SK-N-SH (cell line): ENCODE data around the gene ST6GALNAC2. TPM values are rescaled to one million over a fixed set of nuclear protein-coding genes. Genes with fewer than 3 reads are reported as not detected.
"Not testable (repeated sequence)": the region's sequence is repeated elsewhere in the genome, so short reads cannot be mapped to it uniquely, and the experiment has no call there.

ENCODE experiments used
- CTCF ChIA-PET: fragments of 300-600, 350-600 bp; formaldehyde crosslinking; extraction: SDS; loops from one replicate; lab custom pipeline; 2021; lab: Yijun Ruan, JAX
- POLR2A ChIA-PET: fragments of 350-600 bp; sonication (Branson Sonifier 250); formaldehyde crosslinking; extraction: SDS; loops from one replicate; lab custom pipeline; 2020; ENCODE audit warnings: antibody characterized with exemption, inconsistent platforms; lab: Yijun Ruan, JAX
- DNase-seq: peaks from one replicate; pipeline ENCODE4 v3.0.0; 2012
- H2AFZ ChIP-seq: fragments of 200-600 bp; sonication (generic); 2 replicates; pipeline ENCODE4 v1.8.1; 2016; ENCODE audit warnings: antibody characterized with exemption, mild to moderate bottlenecking, low read depth
- H3F3A ChIP-seq: fragments of 200-600 bp; sonication (generic); replicated peaks from 2 replicates; pipeline ENCODE3; 2016; ENCODE audit warnings: antibody characterized with exemption, mild to moderate bottlenecking; ENCODE audit not compliant: insufficient read depth
- H3K27ac ChIP-seq, 2 experiments: fragments of 200-500 bp in 1 of 2; fragments of 200-600 bp in 1 of 2; sonication (Bioruptor generic) in 1 of 2; sonication (generic), shearing (Covaris generic) in 1 of 2; 2 replicates each; pipeline versions ENCODE4 v1.5.1 to v1.6.1; 2014 to 2016; ENCODE audit warnings: low read depth in 2 of 2, inconsistent platforms in 1 of 2, low read length in 1 of 2, mild to moderate bottlenecking in 1 of 2, mixed read lengths in 1 of 2
- H3K27me3 ChIP-seq: fragments of 200-600 bp; sonication (generic), shearing (Covaris generic); 2 replicates; pipeline ENCODE4 v1.6.1; 2016; ENCODE audit warnings: mixed run types; ENCODE audit not compliant: insufficient read depth
- H3K36me3 ChIP-seq, 2 experiments: fragments of 200-500 bp in 1 of 2; fragments of 200-600 bp in 1 of 2; sonication (Bioruptor generic) in 1 of 2; sonication (generic) in 1 of 2; replicated peaks in 1 of 2; 2 replicates each; pipeline versions ENCODE3 to v1.5.1; 2014 to 2016; ENCODE audit warnings: low read length in 1 of 2, mild to moderate bottlenecking in 1 of 2; ENCODE audit not compliant: insufficient read depth in 2 of 2, control insufficient read depth in 1 of 2
- H3K4me1 ChIP-seq, 2 experiments: fragments of 200-500 bp in 1 of 2; fragments of 200-600 bp in 1 of 2; sonication (Bioruptor generic) in 1 of 2; sonication (generic), shearing (Covaris generic) in 1 of 2; 2 replicates each; pipeline versions ENCODE4 v1.5.1 to v1.6.1; 2014 to 2016; ENCODE audit warnings: low read depth in 1 of 2, low read length in 1 of 2, mixed run types in 1 of 2; ENCODE audit not compliant: insufficient read depth in 2 of 2, control insufficient read depth in 1 of 2
- H3K4me2 ChIP-seq: fragments of 200-600 bp; sonication (generic), shearing (Covaris generic); 2 replicates; pipeline ENCODE4 v1.6.1; 2017; ENCODE audit warnings: mixed run types
- H3K4me3 ChIP-seq, 2 experiments: fragments of 200-500 bp in 1 of 2; fragments of 200-600 bp in 1 of 2; sonication (Bioruptor generic) in 1 of 2; sonication (generic), shearing (Covaris generic) in 1 of 2; 2 replicates each; pipeline versions ENCODE4 v1.5.1 to v1.8.1; 2014 to 2016; ENCODE audit warnings: low read depth in 2 of 2, inconsistent platforms in 1 of 2, low read length in 1 of 2, mild to moderate bottlenecking in 1 of 2, mixed read lengths in 1 of 2, moderate library complexity in 1 of 2
- H3K79me2 ChIP-seq: fragments of 200-600 bp; sonication (generic); 2 replicates; pipeline ENCODE4 v1.8.1; 2017; ENCODE audit warnings: mild to moderate bottlenecking; ENCODE audit not compliant: insufficient read depth
- H3K9ac ChIP-seq: fragments of 200-600 bp; sonication (generic); 2 replicates; pipeline ENCODE4 v1.6.1; 2017; ENCODE audit warnings: mixed run types
- H3K9me2 ChIP-seq: fragments of 200-600 bp; sonication (generic); 2 replicates; pipeline ENCODE4 v1.6.1; 2017; ENCODE audit warnings: mixed run types
- H3K9me3 ChIP-seq: fragments of 200-600 bp; sonication (generic); 2 replicates; pipeline ENCODE4 v1.6.1; 2017; ENCODE audit warnings: mixed run types, mild to moderate bottlenecking, moderate library complexity
- H4K20me1 ChIP-seq: fragments of 200-600 bp; sonication (generic); 2 replicates; pipeline ENCODE4 v1.6.1; 2017; ENCODE audit warnings: mild to moderate bottlenecking, mixed run types; ENCODE audit not compliant: insufficient read depth
- FOXM1 ChIP-seq: IDR thresholded peaks from 2 replicates; pipeline ENCODE4 v1.4.0; 2012; ENCODE audit warnings: low read depth, mild to moderate bottlenecking
- TCF12 ChIP-seq: IDR thresholded peaks from 2 replicates; pipeline ENCODE4 v1.4.0; 2012
- WGBS: methylation state at CpG from one replicate; pipeline ENCODE4 v1.1.6; 2017; ENCODE audit warnings: low lambda C conversion rate; 5-methylcytosine and 5-hydroxymethylcytosine counted together
- polyA plus RNA-seq, 3 experiments: library from polyadenylated mRNA; depleted of rRNA; stranded (reverse); fragments of >200 nt; gene quantifications; 2 replicates each; pipeline ENCODE4 v1.2.3, GENCODE V29; 2012

The ST6GALNAC2 gene
- polyA plus RNA-seq, 1 of the 3 experiments (the other 2 are of a cell fraction), result 0.94 TPM

DNA sequence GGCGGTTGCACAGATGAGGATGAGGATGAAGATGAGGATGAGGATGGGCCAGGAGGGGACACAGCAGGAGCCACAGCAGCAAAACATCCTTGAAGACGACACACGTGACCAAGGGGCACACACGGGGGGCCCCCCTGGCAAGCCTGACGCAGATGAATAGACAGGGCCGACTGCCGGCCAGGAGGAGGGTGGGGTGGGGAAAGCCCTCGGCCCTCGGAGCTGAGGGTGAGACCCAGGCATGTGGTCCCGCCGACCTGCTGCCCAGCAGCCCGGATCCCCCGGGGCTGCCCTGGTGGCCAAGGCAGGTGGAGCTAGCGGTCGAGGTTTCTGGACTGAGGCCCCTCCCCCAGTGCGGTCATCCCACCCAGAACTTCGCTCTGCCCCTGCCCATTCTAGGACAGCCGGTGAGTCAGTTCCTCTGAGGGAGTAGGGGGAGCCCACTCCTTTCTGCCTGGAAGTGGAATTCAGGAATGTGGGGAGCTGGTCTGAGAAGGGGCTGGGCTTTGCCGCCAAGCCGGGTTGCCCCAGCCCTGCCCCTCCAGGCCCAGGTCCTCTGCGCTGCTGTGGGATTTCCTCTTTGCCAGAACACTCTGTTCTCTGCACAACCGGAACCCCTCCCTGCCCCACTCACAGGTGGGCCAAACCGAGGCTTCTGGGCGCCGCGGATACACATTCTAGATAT is 58.1 kb downstream of the ST6GALNAC2 start:
- peak; percentile 71 for DNase-seq
- ChIA-PET CTCF (interaction anchor here (0.6 to 12.4 kb wide), 16 partner anchors 7 to 419 kb away, joined by 3 to 309 read pairs (median 8); partner anchors contain the start of genes AANAT, CYGB and PRCD), POLR2A (interaction anchor here (0.9 to 11.2 kb wide), 4 partner anchors 8 to 24 kb away, joined by 4 to 245 read pairs (median 6); partner anchors contain the start of gene PRCD)
- peak overlapping the region in 1 of 2 experiments; percentile 89; a peak in 2 of 4 replicates for H3K27ac ChIP-seq
- no peak overlapping the region for H3K4me3 ChIP-seq
- H3K9ac ChIP-seq, result no peak overlapping the region
- H3K4me2 ChIP-seq, result no peak overlapping the region
- H3K27me3 ChIP-seq, result no peaks in the 10 kb centered on the region
- TF ChIP-seq TCF12 (peak; percentile 14; the same call in 1 of the 2 replicates), FOXM1 (no peak)
- TF ChIP-seq, all 33 proteins: peak for 1
- Histone ChIP-seq H3K9me2 (no peaks in the 10 kb centered on the region), H3K4me1 (peaks cover 13 to 66% of the 10 kb centered on the region in 2 experiments; a peak in 3 of 4 replicates), H4K20me1 (no peaks in the 10 kb centered on the region), H3K36me3 (no peaks in the 10 kb centered on the region), H3K9me3 (no peaks in the 10 kb centered on the region), H3K79me2 (no peaks in the 10 kb centered on the region), H3F3A (peaks cover 19% of the 10 kb centered on the region), H2AFZ (no peak overlapping the region)
- whole genome bisulfite sequencing, result 60% methylated on average over 25 of the region's 26 CpGs

DNA sequence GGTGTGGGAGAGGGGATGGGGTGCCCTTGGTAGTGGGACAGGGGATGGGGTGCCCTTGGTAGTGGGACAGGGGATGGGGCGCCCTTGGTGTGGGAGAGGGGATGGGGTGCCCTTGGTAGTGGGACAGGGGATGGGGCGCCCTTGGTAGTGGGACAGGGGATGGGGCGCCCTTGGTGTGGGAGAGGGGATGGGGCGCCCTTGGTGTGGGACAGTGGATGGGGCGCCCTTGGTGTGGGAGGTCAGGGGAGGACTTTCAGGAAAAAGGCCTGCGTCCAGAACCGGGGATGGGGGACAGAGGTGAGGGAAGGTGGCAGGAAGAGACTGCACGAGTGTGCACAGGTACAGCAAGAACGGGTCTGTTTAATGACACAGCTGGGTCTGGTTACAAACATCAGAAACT is 58.6 kb downstream of the ST6GALNAC2 start:
- CTCF ChIA-PET, result interaction anchor here (1.6 to 12.4 kb wide), 5 partner anchors 15 to 97 kb away, joined by 7 to 309 read pairs (median 25); partner anchors contain the start of genes CYGB and PRCD
- H4K20me1 ChIP-seq, H3K4me3 ChIP-seq, H2AFZ ChIP-seq, H3K4me2 ChIP-seq, H3K79me2 ChIP-seq, H3K36me3 ChIP-seq, H3K27me3 ChIP-seq, H3K9ac ChIP-seq, H3K9me2 ChIP-seq, H3K9me3 ChIP-seq: not testable (repeated sequence)
- 89% methylated on average over 9 of the region's 9 CpGs for WGBS
- peak; percentile 32 for DNase-seq
- POLR2A ChIA-PET, result interaction anchor here (0.9 to 11.2 kb wide), 3 partner anchors 13 to 24 kb away, joined by 4 to 245 read pairs (median 9); partner anchors contain the start of gene PRCD
- Histone ChIP-seq H3F3A (peaks cover 19% of the 10 kb centered on the region), H3K4me1 (peaks cover 13 to 63% of the 10 kb centered on the region in 2 experiments; a peak in 3 of 4 replicates), H3K27ac (peak overlapping the region in 1 of 2 experiments; percentile 89; a peak in 1 of 4 replicates)

DNA sequence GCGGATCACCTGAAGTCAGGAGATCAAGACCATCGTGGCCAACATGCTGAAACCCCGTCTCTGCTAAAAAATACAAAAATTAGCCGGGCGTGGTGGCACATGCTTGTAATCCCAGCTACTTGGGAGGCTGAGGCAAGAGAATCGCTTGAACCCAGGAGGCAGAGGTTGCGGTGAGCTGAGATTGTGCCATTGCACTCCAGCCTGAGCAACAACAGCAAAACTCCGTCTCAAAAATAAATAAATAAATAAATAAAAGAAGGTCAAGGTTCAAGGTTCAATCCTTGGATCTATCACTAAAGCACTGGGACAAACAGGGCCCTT is 60.2 kb downstream of the ST6GALNAC2 start:
- peaks cover 13 to 47% of the 10 kb centered on the region in 2 experiments; a peak in 3 of 4 replicates for H3K4me1 ChIP-seq
- not testable (repeated sequence) for H3K9ac ChIP-seq, H3K27me3 ChIP-seq, H3K79me2 ChIP-seq, H2AFZ ChIP-seq, H4K20me1 ChIP-seq, H3K9me2 ChIP-seq, H3K27ac ChIP-seq, H3K9me3 ChIP-seq, H3K4me3 ChIP-seq, H3K36me3 ChIP-seq, H3K4me2 ChIP-seq, DNase-seq
- H3F3A ChIP-seq, result peaks cover 19% of the 10 kb centered on the region
- CTCF ChIA-PET, result interaction anchor here (1.0 to 22.2 kb wide), 9 partner anchors 14 to 1839 kb away, joined by 3 to 679 read pairs (median 8); partner anchors contain the start of genes CYGB and PRCD
- WGBS, result 83% methylated on average over 8 of the region's 8 CpGs
- POLR2A ChIA-PET, result interaction anchor here (0.9 to 3.8 kb wide), 4 partner anchors 15 to 32 kb away, joined by 3 to 69 read pairs (median 5); partner anchors contain the start of gene PRCD
